Smooth muscle cell (in vitro differentiated cells): Measurements from ENCODE around the gene MRPL4. TPM values are rescaled to one million over a fixed set of nuclear protein-coding genes. Genes with fewer than 3 reads are reported as not detected.
A peak's percentile ranks its signal among the peaks of the same experiment; 100 is the strongest.

Source experiments
- DNase-seq: peaks from one replicate; lab custom pipeline; 2025; ENCODE audit not compliant: unreplicated experiment; lab: John Stamatoyannopoulos, UW
- H2AFZ ChIP-seq: fragments of 200-600 bp; sonication (generic); 2 replicates; pipeline ENCODE4 v1.6.0; 2016; ENCODE audit warnings: antibody characterized with exemption, low read depth, mild to moderate bottlenecking
- H3F3A ChIP-seq: fragments of 200-600 bp; sonication (generic); 2 replicates; pipeline ENCODE4 v1.6.0; 2017; ENCODE audit warnings: antibody characterized with exemption, low read depth
- H3K27ac ChIP-seq: fragments of 200-600 bp; sonication (generic); 2 replicates; pipeline ENCODE4 v1.5.1; 2016; ENCODE audit warnings: low read depth, mild to moderate bottlenecking
- H3K27me3 ChIP-seq: fragments of 200-600 bp; sonication (generic); 2 replicates; pipeline ENCODE4 v1.6.1; 2016; ENCODE audit warnings: low read depth, mild to moderate bottlenecking
- H3K36me3 ChIP-seq: fragments of 200-600 bp; sonication (generic); 2 replicates; pipeline ENCODE4 v1.5.1; 2016; ENCODE audit warnings: low read depth
- H3K4me1 ChIP-seq: fragments of 200-600 bp; sonication (generic); 2 replicates; pipeline ENCODE4 v1.5.1; 2016; ENCODE audit warnings: low read depth
- H3K4me2 ChIP-seq: fragments of 200-600 bp; sonication (generic); 2 replicates; pipeline ENCODE4 v1.6.0; 2016; ENCODE audit warnings: mild to moderate bottlenecking
- H3K4me3 ChIP-seq: fragments of 200-600 bp; sonication (generic); 2 replicates; pipeline ENCODE4 v1.5.1; 2016; ENCODE audit warnings: mild to moderate bottlenecking
- H3K79me2 ChIP-seq: fragments of 200-600 bp; sonication (generic); 2 replicates; pipeline ENCODE4 v1.6.0; 2016; ENCODE audit warnings: low read depth, mild to moderate bottlenecking
- H3K9ac ChIP-seq: fragments of 200-600 bp; sonication (generic); 2 replicates; pipeline ENCODE4 v1.6.0; 2016; ENCODE audit warnings: low read depth
- H3K9me3 ChIP-seq: fragments of 200-600 bp; sonication (generic); replicated peaks from 2 replicates; pipeline ENCODE4 v1.5.1; 2016; ENCODE audit warnings: low read depth
- H4K20me1 ChIP-seq: fragments of 200-600 bp; sonication (generic); 2 replicates; pipeline ENCODE4 v1.6.0; 2016; ENCODE audit warnings: low read depth
- CTCF ChIP-seq: fragments of 200-600 bp; sonication (generic); IDR thresholded peaks from 2 replicates; pipeline ENCODE4 v1.5.1; 2017; ENCODE audit warnings: borderline replicate concordance, mild to moderate bottlenecking, antibody characterized with exemption; ENCODE audit not compliant: insufficient read depth, poor library complexity, severe bottlenecking
- WGBS: methylation state at CpG from one replicate; pipeline ENCODE4 v1.1.7; 2016; ENCODE audit warnings: low lambda C conversion rate; 5-methylcytosine and 5-hydroxymethylcytosine counted together
- polyA plus RNA-seq: library from polyadenylated mRNA; unstranded; fragments of >200 nt; fragmentation: Nextera tagmentation; extraction: Ambion mirVana; gene quantifications from 2 replicates; pipeline ENCODE4 v1.2.1, GENCODE V29; 2016
- total RNA-seq: library from RNA; depleted of rRNA; stranded (reverse); fragments of >200 nt; gene quantifications from 2 replicates; pipeline ENCODE4 v1.2.3, GENCODE V29; 2014

Gene MRPL4
- total and polyA plus RNA-seq, 2 experiments from 2014 or later, result 47.8 to 63.5 TPM

GRCh38 chr19:10290876-10291553, 39.0 kb downstream of the MRPL4 start:
- Histone ChIP-seq H4K20me1 (no peaks in the 10 kb centered on the region), H3K9ac (no peak overlapping the region), H3K4me3 (peak overlapping the region; percentile 41), H2AFZ (no peak overlapping the region), H3K79me2 (no peaks in the 10 kb centered on the region), H3K9me3 (no peaks in the 10 kb centered on the region), H3K4me1 (peaks cover 41% of the 10 kb centered on the region), H3F3A (no peaks in the 10 kb centered on the region), H3K36me3 (no peaks in the 10 kb centered on the region), H3K4me2 (peak overlapping the region; percentile 89), H3K27ac (no peak overlapping the region), H3K27me3 (peaks cover 95% of the 10 kb centered on the region)
- 3% methylated on average over 48 of the region's 57 CpGs for WGBS
- TF ChIP-seq CTCF, result no peak
- no peak for DNase-seq

GRCh38 chr19:10291554-10292205, 39.7 kb downstream of the MRPL4 start:
- 8% methylated on average over 49 of the region's 49 CpGs for WGBS
- H3K9me3 ChIP-seq, result no peaks in the 10 kb centered on the region
- no peaks in the 10 kb centered on the region for H3K79me2 ChIP-seq
- H3K4me2 ChIP-seq, result peak overlapping the region; percentile 89
- no peaks in the 10 kb centered on the region for H3K36me3 ChIP-seq
- peak overlapping the region; percentile 41 for H3K4me3 ChIP-seq
- H3K27ac ChIP-seq, result no peak overlapping the region
- no peak for DNase-seq
- H4K20me1 ChIP-seq, result no peaks in the 10 kb centered on the region
- H3K27me3 ChIP-seq, result peaks cover 100% of the 10 kb centered on the region
- no peaks in the 10 kb centered on the region for H3F3A ChIP-seq
- no peak for TF ChIP-seq CTCF
- no peak overlapping the region for H2AFZ ChIP-seq
- no peak overlapping the region for H3K9ac ChIP-seq
- peaks cover 39% of the 10 kb centered on the region for H3K4me1 ChIP-seq

- DNase-seq, result no peak
These were observed 40.3 kb downstream of the MRPL4 start for GRCh38 chr19:10292206-10292788.

More at GRCh38 chr19:10292206-10292788, 40.3 kb downstream of the MRPL4 start:
- peaks cover 33% of the 10 kb centered on the region for H3K4me1 ChIP-seq
- peaks cover 98% of the 10 kb centered on the region for H3K27me3 ChIP-seq
- H3K27ac ChIP-seq, result no peak overlapping the region
- H3K4me2 ChIP-seq, result peak overlapping the region; percentile 89
- H3K9ac ChIP-seq, result no peak overlapping the region
- no peak for TF ChIP-seq CTCF
- H3K9me3 ChIP-seq, result no peaks in the 10 kb centered on the region
- no peaks in the 10 kb centered on the region for H4K20me1 ChIP-seq
- no peaks in the 10 kb centered on the region for H3K36me3 ChIP-seq
- H2AFZ ChIP-seq, result no peak overlapping the region
- no peaks in the 10 kb centered on the region for H3F3A ChIP-seq
- WGBS, result 3% methylated on average over 36 of the region's 45 CpGs
- H3K79me2 ChIP-seq, result no peaks in the 10 kb centered on the region
- H3K4me3 ChIP-seq, result peak overlapping the region; percentile 41
